IPS-15b (cell line): ENCODE data around the gene GP1BB.
"Not testable (repeated sequence)": the region's sequence is repeated elsewhere in the genome, so short reads cannot be mapped to it uniquely, and the experiment has no call there.

Source experiments
- H3K27me3 ChIP-seq: one replicate; pipeline ENCODE4 v1.6.1; 2013; ENCODE audit warnings: low read length; ENCODE audit not compliant: control insufficient read depth, insufficient read depth
- H3K36me3 ChIP-seq: one replicate; pipeline ENCODE4 v1.6.1; 2013; ENCODE audit warnings: low read length; ENCODE audit not compliant: control insufficient read depth, insufficient read depth
- H3K4me1 ChIP-seq: one replicate; pipeline ENCODE4 v1.6.1; 2013; ENCODE audit warnings: mild to moderate bottlenecking, low read length; ENCODE audit not compliant: control insufficient read depth, insufficient read depth
- H3K4me3 ChIP-seq: one replicate; pipeline ENCODE4 v1.5.1; 2013; ENCODE audit warnings: low read depth, low read length
- H3K9ac ChIP-seq: one replicate; pipeline ENCODE4 v1.6.1; 2013; ENCODE audit warnings: low read depth, mild to moderate bottlenecking, low read length
- H3K9me3 ChIP-seq: one replicate; pipeline ENCODE4 v1.6.1; 2013; ENCODE audit warnings: mild to moderate bottlenecking, low read length; ENCODE audit not compliant: control insufficient read depth, insufficient read depth

The GP1BB gene

GRCh38 chr22:19726064-19726788 is 2.9 kb downstream of the GP1BB start:
- H3K4me3 ChIP-seq, H3K9me3 ChIP-seq, H3K36me3 ChIP-seq, H3K4me1 ChIP-seq, H3K9ac ChIP-seq: not testable (repeated sequence)
- H3K27me3 ChIP-seq, result peaks cover 64% of the 10 kb centered on the region

DNA sequence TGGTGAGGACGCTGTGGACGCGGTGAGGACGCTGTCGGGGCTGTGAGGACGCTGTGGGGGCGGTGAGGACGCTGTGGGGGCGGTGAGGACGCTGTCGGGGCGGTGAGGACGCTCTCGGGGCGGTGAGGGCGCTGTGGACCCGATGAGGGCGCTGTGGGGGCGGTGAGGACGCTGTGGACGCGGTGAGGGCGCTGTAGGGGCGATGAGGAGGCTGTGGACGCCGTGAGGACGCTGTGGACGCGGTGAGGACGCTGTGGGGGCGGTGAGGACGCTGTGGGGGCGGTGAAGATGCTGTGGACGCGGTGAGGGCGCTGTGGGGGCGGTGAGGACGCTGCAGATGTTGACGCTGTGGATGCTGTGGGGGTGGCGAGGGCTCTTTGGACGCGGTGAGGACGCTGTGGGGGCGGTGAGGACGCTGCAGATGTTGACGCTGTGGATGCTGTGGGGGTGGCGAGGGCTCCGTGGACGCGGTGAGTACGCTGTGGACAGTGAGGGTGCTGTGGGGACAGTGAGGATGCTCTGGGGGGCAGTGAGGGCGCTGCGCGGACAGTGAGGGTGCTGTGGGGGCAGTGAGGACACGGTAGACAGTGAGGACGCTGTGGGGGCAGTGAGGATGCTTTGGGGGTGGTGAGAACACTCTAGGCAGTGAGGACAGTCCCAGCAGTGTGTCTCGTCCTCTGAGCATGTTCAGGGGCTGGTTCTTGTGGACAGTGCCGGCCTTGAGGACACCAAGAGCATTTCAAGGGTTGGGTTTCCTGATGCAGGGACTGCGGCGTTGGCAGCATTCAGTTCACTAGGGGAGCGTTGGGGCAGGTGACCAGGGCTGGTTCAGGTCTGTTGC is 4.2 kb downstream of the GP1BB start:
- Histone ChIP-seq H3K27me3 (peaks cover 52% of the 10 kb centered on the region), H3K9ac (no peak overlapping the region), H3K4me1 (peaks cover 4% of the 10 kb centered on the region), H3K9me3 (no peaks in the 10 kb centered on the region), H3K36me3 (no peaks in the 10 kb centered on the region), H3K4me3 (no peak overlapping the region)

DNA sequence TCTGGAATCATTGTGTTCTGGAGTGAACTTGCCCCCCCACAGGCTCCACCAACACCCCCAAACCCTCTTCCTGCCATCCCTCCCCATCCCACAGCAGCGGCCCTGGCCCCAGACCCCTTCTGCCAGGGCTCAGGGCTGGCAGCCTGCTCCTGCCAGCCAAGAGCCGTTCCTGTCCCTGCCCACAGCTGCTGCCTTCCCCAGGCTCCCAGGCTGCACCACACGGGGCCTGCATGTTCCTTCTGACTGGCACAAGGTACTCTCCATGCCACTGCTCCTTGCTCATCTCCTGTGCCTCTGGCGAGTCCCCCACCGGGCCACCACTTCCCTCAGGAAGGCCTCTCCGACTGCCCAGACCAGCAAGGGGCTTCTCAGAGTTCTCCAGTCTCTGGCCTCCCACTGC is 4.9 kb downstream of the GP1BB start:
- no peaks in the 10 kb centered on the region for H3K4me1 ChIP-seq
- H3K9me3 ChIP-seq, result no peaks in the 10 kb centered on the region
- H3K27me3 ChIP-seq, result peaks cover 45% of the 10 kb centered on the region
- no peak overlapping the region for H3K9ac ChIP-seq
- H3K36me3 ChIP-seq, result no peaks in the 10 kb centered on the region
- H3K4me3 ChIP-seq, result no peak overlapping the region

DNA sequence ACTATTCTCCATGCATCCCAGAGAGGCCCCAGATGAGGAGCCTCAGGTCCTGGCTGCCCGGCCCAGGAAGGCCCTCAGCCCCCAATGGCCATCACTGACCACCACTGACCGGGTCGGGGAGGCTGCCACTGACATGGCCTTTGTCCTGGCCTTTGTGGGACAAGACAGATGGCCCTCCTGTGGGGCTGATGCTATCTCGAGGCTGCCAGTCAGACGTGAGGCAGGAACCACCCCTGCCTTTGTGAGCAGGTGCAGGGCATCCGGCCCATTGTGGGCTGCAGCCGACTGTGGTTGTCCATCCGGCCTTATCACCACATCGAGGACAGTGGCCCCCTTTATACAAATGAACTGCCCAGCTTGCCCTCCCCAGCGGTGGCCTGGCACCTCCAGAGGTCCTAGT is 5.5 kb downstream of the GP1BB start:
- Histone ChIP-seq H3K4me1 (no peaks in the 10 kb centered on the region), H3K9me3 (no peaks in the 10 kb centered on the region), H3K9ac (no peak overlapping the region), H3K27me3 (peaks cover 39% of the 10 kb centered on the region), H3K36me3 (no peaks in the 10 kb centered on the region), H3K4me3 (no peak overlapping the region)

GRCh38 chr22:19729507-19729906 is 6.2 kb downstream of the GP1BB start:
- Histone ChIP-seq H3K9ac (no peak overlapping the region), H3K27me3 (peaks cover 34% of the 10 kb centered on the region), H3K4me3 (no peak overlapping the region), H3K4me1 (no peaks in the 10 kb centered on the region), H3K36me3 (no peaks in the 10 kb centered on the region), H3K9me3 (no peaks in the 10 kb centered on the region)

DNA sequence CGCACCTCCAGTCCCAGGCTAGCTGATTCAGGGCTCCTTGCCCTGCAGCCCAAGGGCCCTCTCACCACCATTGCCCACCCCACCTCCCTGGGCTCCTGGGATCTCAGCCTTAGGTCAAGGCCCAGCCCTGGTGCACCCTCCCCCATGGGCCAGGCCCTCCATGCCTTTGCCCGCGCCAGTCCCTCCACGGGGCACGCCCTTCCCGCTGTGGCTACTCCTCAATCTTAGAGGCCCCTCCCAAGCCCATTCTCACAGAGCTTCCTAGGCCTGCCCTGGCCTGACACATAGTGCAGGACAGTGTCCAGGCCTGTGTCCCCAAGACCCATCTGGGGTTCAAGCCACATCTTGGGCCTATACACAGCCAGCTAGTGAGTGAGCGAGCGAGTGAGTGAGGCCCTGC is 6.9 kb downstream of the GP1BB start:
- no peak overlapping the region for H3K4me3 ChIP-seq

GRCh38 chr22:19730655-19731360 is 7.5 kb downstream of the GP1BB start:
- H3K4me1 ChIP-seq, result no peaks in the 10 kb centered on the region
- no peaks in the 10 kb centered on the region for H3K9me3 ChIP-seq
- no peaks in the 10 kb centered on the region for H3K36me3 ChIP-seq
- H3K9ac ChIP-seq, result no peak overlapping the region
- H3K27me3 ChIP-seq, result peaks cover 24% of the 10 kb centered on the region
- peak overlapping the region; percentile 53 for H3K4me3 ChIP-seq

More for the DNA sequence above, 6.9 kb downstream of the GP1BB start:
- Histone ChIP-seq H3K4me1 (no peaks in the 10 kb centered on the region), H3K9me3 (no peaks in the 10 kb centered on the region), H3K36me3 (no peaks in the 10 kb centered on the region), H3K27me3 (peaks cover 27% of the 10 kb centered on the region), H3K9ac (no peak overlapping the region)

DNA sequence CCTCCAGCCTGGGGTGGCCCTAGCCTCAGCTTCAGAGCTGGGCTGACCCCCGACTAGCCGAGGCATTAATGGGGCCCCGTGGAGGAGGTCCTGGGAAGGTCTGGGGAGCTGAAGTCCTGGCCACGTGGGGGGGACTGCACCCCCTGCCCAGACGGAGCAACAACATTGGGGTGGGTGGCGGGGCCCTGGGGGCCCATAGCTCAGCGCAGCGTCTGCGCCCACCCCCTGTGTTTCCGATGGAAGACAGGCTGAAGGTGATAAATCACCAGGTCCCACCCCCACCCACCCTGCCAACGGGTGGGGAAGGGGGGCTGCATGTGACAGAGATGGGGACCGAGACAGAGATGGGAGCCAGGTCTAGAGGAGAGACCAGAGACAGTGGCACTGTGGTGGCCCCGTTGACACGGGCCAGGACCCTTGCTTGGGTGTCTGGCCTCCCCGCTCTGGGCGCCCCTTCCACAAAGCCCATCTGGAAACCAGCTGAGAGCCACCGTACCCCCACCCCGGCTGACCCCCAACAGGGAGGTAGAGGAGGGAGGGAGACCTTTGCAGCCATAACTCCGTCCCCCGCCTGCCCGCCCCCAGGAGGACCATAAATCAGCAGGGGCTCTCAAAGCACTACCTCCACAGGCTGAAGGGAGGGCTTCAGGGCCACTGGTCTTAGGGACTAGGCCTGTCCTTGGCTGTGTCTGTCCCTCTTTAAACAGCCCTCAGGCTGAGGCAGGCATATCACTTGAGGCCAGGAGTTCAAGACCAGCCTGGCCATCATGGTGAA is 8.2 kb downstream of the GP1BB start:
- Histone ChIP-seq H3K9ac (no peak overlapping the region), H3K27me3 (peaks cover 19% of the 10 kb centered on the region), H3K4me3 (no peak overlapping the region), H3K36me3 (no peaks in the 10 kb centered on the region), H3K9me3 (no peaks in the 10 kb centered on the region), H3K4me1 (no peaks in the 10 kb centered on the region)

GRCh38 chr22:19732403-19733113 is 9.2 kb downstream of the GP1BB start:
- Histone ChIP-seq H3K9ac (no peak overlapping the region), H3K9me3 (no peaks in the 10 kb centered on the region), H3K27me3 (peaks cover 13% of the 10 kb centered on the region), H3K4me3 (no peak overlapping the region), H3K4me1 (no peaks in the 10 kb centered on the region), H3K36me3 (no peaks in the 10 kb centered on the region)

- no peaks in the 10 kb centered on the region for H3K9me3 ChIP-seq
- no peak overlapping the region for H3K4me3 ChIP-seq
- H3K4me1 ChIP-seq, result no peaks in the 10 kb centered on the region
- no peak overlapping the region for H3K9ac ChIP-seq
- H3K36me3 ChIP-seq, result no peaks in the 10 kb centered on the region
- H3K27me3 ChIP-seq, result peaks cover 4% of the 10 kb centered on the region
Observed at GRCh38 chr22:19733755-19734154, 10.4 kb downstream of the GP1BB start.

DNA sequence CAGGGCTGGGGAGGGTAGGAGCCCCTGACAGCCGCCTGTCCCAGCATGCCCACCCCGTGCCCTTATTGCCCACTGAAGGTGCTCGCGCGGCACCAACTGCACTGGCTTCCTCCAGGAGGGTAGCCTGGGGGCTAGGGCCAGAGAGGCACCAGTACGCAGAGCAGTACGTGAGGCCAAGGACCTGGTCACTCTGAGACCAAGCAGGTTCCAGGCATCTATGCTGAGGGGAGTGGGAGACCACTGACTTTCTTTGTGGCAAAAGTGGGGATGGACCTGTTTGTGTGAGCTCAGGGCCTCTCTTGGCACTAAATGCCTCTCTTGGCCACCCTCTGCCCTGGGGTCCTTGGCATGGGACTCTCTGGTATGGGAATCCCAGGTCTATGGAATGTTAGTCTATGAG is 10.8 kb downstream of the GP1BB start:
- Histone ChIP-seq H3K4me3 (no peak overlapping the region), H3K9me3 (no peaks in the 10 kb centered on the region), H3K4me1 (no peaks in the 10 kb centered on the region), H3K27me3 (peaks cover 4% of the 10 kb centered on the region), H3K36me3 (no peaks in the 10 kb centered on the region), H3K9ac (no peak overlapping the region)
